GM20000 (cell line): ENCODE results near the gene AKNA.

Experiments
- DNase-seq: peaks from one replicate; pipeline ENCODE4 v3.0.0; 2012; ENCODE audit warnings: low spot score
- TF ChIP-seq, protein P1 (sequence below): IDR thresholded peaks from 2 replicates; pipeline ENCODE4 v1.5.1; 2012; ENCODE audit warnings: mild to moderate bottlenecking, control low read depth; ENCODE audit errors: extremely low read depth, missing control alignments

The AKNA gene

DNA sequence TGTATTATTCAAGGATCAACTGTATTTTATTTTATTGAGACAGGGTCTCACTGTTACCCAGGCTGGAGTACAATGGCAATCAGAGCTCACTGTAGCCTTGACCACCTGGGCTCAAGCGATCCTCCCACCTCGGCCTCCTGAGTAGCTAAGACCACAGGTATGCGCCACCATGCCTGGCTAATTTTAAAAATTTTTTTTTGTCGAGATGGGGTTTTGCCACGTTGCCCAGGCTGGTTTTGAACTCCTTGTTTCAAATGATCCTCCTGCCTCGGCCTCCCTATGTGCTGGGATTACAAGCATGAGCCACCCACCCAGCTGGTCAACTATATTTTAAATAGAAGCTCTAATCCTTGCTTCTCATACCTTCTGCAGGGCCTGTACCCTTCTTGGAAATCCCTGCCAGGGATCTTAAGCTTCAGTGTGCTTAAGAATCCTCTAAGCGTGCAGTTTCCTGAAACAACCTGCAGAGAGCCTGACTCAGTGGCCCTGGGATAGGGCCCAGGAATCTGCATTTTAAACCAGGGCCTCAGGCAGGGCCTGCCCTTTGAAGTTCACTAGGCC, 2.9 kb downstream of the AKNA start:
- no peak for DNase-seq
- TF ChIP-seq, protein P1, sequence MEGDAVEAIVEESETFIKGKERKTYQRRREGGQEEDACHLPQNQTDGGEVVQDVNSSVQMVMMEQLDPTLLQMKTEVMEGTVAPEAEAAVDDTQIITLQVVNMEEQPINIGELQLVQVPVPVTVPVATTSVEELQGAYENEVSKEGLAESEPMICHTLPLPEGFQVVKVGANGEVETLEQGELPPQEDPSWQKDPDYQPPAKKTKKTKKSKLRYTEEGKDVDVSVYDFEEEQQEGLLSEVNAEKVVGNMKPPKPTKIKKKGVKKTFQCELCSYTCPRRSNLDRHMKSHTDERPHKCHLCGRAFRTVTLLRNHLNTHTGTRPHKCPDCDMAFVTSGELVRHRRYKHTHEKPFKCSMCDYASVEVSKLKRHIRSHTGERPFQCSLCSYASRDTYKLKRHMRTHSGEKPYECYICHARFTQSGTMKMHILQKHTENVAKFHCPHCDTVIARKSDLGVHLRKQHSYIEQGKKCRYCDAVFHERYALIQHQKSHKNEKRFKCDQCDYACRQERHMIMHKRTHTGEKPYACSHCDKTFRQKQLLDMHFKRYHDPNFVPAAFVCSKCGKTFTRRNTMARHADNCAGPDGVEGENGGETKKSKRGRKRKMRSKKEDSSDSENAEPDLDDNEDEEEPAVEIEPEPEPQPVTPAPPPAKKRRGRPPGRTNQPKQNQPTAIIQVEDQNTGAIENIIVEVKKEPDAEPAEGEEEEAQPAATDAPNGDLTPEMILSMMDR: no peak

DNA sequence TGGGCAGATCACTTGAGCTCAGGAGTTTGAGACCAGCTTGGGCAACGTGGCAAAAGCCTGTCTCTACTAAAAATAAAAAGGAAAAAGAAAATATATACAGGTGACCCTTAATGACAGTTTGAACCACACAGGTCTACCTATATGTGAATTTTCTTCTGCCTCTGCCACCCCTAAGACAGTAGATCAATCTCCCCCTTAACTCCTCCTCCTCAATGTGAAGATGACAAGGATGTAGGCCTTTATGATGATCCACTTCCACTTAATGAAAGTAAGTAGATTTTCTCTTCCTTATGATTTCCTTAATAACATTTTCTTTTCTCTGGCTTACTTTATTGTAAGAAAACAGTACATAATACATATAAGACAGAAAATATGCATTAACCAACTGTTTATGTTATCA, 3.4 kb downstream of the AKNA start:
- TF ChIP-seq, protein P1: no peak
- DNase-seq: no peak

DNA sequence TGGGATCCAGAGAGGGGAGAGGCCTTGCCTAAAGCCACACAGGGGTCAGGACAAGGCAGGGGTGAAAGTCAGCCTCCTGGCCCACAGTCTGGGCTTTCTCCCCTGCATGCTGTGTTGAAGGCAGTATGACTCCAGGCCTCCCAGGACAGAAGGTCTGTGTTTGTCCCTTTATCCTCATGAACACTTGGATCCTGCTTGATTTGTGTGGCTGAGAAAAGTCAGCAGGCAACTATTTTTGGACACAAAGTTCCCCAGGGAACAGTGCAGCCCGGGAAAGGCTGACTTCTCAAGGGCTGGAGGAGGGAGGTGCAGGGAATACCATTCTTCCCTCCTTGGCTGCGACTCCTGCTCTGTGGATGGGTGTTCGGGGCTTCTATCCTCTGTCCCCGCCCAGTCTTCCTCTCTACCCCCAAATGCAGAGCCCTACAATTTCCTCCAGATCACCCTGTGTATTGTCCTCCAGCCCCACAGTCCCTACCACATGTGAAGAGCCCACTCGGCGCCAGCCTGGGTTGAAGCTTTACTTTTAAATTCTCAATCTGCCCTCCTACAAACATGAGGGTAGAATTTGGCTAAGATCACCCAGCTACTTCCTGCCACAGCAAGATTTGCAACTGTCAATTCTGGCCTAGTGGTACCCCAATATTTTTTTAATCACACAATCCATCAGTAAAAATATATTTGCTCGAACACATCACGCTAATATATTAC, 4.1 kb downstream of the AKNA start:
- DNase-seq: no peak
- TF ChIP-seq, protein P1: no peak

DNA sequence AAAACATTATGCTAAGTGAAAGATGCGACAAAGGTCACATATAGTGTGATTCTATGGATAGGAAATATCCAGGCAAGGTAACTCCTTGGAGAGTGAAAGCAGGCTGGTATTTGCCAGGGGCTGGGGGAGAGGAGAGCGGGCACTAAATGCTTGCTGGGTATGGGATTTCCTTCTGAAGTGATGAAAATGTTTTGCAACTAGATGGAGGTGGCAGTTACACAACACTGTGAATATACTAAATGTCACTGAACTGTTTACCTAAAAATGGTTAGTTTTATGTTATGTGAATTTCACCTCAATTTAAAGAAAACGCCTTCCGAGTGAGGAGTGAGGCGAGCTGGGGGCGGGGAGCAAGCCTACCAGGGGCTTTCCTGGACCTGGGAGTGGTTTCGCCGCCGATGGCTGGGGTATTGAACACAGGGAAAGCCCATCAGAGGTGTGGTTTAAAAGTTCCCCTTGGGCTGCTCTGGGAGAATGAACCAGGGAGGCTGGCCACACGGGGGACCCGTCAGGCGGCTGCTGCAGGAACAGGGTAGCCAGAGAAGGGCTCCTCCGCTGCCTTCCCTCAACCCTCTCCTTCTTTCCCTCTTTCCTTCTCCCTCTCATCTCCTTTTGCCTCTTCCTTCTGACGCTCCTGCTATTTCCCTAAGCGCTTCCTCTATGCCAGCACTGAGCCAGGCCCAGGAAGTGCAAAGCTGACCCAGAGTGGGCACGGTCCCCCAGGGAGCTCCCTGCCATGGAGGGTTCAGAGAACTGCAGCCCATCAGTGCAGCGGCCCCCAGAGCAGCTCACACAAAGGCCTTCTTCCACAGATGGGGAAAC, 4.9 kb downstream of the AKNA start:
- TF ChIP-seq, protein P1: no peak

DNA sequence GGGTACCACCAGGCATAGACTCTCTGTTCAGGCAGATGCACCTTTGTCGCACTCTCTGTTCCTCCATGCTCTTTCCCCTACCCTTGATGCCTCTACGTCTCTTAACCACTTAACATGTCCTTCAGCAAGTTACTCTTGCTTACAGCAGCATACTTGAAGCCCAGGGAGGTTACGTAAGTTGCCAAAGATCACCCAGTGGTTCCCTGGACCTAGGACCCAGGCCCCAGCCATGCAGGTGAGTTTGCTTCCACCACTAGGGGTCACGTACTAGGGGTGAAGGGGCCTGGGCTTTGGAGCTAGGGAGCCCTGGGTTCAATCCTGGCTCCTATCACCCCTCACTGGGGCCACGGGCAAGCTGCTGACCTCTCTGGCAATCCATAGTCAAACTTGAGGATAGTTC, 8.9 kb downstream of the AKNA start:
- TF ChIP-seq, protein P1: no peak
- DNase-seq: no peak

More for the DNA sequence above, 4.9 kb downstream of the AKNA start:
- DNase-seq: peak; percentile 70

DNA sequence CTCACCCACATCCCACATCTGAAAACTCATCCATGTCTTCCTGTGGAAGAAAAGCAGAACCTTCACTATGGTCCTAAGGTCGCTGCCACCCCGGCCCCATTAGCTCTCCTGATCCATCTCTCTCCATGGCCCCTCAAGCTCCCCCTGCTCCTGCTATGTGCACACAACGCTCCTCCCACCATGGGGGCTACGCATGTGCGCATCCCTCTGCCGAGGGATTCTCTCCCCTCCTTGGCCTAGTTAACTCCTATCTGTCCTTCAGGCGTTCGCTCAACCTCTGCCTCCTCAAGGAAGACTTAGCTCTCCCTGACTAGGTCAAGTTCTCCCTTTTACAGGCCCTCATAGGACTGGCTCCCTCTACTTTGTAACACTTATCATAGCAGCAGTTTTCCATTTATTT, 9.8 kb downstream of the AKNA start:
- DNase-seq: no peak
- TF ChIP-seq, protein P1: no peak

DNA sequence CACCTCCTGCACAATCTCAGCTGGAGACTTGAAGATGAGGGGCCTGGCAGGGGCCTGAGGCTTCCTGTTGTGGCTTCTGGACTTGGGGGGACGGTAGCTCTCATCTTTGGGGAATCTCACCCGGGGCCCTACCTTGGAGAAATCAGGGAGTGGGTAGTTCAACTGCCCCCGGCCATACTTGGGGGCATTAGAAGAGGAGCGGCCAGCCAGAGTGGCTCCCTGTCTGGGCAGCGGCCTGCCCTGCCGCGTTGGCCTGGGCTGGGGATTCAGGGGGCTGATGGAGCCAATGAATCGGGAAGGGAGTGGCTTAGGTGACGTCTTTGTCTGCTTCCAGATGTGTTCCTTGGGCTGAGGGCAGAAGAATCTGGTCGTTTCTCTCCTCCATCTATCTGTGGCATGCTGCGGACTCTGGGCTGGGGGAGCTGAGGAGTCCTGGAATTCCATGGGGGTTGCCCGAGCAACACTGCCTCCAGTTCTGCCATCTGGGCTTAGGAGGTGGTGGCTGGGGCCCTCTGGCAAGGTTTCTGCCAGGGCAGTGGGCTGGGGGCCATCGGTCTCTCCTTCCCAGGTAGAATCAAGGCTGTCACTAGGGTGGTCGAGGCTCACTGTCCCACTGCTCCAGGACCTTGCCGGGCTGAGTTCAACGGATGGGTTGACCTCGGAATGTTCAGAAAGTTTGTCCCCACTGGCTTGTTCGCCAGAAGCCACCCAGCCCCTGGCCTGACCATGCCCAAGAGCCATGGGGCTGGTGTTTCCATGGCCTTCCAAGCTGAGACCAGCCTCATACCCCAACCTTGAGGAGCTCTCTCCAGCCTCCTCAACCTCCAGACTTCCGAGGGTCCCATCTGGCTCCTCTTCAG, 11.0 kb downstream of the AKNA start:
- DNase-seq: no peak
- TF ChIP-seq, protein P1: no peak
